HL-60 (cell line): ENCODE results near the gene SCAF11.

Experiments
- DNase-seq, 2 experiments: peaks; one replicate each; pipeline ENCODE4 v3.0.0-alpha.2; 2010 to 2020; ENCODE audit warnings: low read depth in 1 of 2, low spot score in 1 of 2
- H3K27ac ChIP-seq: fragments of 250-450 bp; sonication (Bioruptor Pico); replicated peaks from 2 replicates; pipeline ENCODE4 v1.5.1; 2020; ENCODE audit warnings: mild to moderate bottlenecking, moderate library complexity
- H3K27me3 ChIP-seq: fragments of 250-450 bp; sonication (Bioruptor Pico); 2 replicates; pipeline ENCODE4 v1.5.1; 2021; ENCODE audit warnings: mild to moderate bottlenecking, moderate library complexity; ENCODE audit not compliant: insufficient read depth, poor library complexity, severe bottlenecking
- H3K4me3 ChIP-seq: replicated peaks from 2 replicates; pipeline ENCODE4 v1.5.1; 2011; ENCODE audit warnings: mild to moderate bottlenecking, control low read depth, low read length; ENCODE audit not compliant: insufficient read depth
- GABPA ChIP-seq: IDR thresholded peaks from 2 replicates; pipeline ENCODE4 v1.6.1; 2012; ENCODE audit warnings: low read depth
- POLR2AphosphoS5 ChIP-seq: IDR thresholded peaks from 2 replicates; pipeline ENCODE4 v1.6.1; 2012; ENCODE audit warnings: low read depth
- SPI1 ChIP-seq: IDR thresholded peaks from 2 replicates; pipeline ENCODE4 v1.6.1; 2012; ENCODE audit warnings: low read depth, mild to moderate bottlenecking, borderline replicate concordance
- TF ChIP-seq, protein P1 (sequence below): IDR thresholded peaks from one replicate; pipeline ENCODE4 v1.5.1; 2011; ENCODE audit warnings: low read length, control low read depth, inconsistent platforms; ENCODE audit not compliant: insufficient read depth
- TF ChIP-seq, protein P2 (sequence below): IDR thresholded peaks from 2 replicates; pipeline ENCODE4 v1.6.1; 2012; ENCODE audit warnings: low read depth; ENCODE audit not compliant: insufficient replicate concordance

Gene SCAF11

DNA sequence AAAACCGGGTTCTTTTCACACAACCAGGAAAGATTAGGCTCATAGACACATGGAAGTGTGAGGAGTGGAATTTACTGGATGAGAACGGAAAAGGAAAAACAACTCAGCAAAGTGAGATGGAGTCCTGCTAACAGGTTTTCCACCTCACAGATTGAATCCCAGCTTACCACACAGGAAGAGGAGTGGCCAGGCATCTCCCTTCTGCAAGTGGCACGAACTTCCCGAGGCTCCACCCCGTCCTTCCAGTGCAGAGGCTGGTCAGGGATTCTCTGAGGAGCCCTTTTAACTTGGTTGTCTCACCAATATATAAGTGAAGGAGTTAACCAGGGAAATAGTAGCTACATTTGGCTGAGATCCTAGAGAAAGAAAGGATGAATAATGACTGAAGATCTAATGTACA is 102.8 kb downstream of the SCAF11 start:
- H3K4me3 ChIP-seq = no peak overlapping the region
- TF ChIP-seq, protein P1, sequence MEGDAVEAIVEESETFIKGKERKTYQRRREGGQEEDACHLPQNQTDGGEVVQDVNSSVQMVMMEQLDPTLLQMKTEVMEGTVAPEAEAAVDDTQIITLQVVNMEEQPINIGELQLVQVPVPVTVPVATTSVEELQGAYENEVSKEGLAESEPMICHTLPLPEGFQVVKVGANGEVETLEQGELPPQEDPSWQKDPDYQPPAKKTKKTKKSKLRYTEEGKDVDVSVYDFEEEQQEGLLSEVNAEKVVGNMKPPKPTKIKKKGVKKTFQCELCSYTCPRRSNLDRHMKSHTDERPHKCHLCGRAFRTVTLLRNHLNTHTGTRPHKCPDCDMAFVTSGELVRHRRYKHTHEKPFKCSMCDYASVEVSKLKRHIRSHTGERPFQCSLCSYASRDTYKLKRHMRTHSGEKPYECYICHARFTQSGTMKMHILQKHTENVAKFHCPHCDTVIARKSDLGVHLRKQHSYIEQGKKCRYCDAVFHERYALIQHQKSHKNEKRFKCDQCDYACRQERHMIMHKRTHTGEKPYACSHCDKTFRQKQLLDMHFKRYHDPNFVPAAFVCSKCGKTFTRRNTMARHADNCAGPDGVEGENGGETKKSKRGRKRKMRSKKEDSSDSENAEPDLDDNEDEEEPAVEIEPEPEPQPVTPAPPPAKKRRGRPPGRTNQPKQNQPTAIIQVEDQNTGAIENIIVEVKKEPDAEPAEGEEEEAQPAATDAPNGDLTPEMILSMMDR = no peak
- no peak for TF ChIP-seq SPI1
- TF ChIP-seq, protein P2, sequence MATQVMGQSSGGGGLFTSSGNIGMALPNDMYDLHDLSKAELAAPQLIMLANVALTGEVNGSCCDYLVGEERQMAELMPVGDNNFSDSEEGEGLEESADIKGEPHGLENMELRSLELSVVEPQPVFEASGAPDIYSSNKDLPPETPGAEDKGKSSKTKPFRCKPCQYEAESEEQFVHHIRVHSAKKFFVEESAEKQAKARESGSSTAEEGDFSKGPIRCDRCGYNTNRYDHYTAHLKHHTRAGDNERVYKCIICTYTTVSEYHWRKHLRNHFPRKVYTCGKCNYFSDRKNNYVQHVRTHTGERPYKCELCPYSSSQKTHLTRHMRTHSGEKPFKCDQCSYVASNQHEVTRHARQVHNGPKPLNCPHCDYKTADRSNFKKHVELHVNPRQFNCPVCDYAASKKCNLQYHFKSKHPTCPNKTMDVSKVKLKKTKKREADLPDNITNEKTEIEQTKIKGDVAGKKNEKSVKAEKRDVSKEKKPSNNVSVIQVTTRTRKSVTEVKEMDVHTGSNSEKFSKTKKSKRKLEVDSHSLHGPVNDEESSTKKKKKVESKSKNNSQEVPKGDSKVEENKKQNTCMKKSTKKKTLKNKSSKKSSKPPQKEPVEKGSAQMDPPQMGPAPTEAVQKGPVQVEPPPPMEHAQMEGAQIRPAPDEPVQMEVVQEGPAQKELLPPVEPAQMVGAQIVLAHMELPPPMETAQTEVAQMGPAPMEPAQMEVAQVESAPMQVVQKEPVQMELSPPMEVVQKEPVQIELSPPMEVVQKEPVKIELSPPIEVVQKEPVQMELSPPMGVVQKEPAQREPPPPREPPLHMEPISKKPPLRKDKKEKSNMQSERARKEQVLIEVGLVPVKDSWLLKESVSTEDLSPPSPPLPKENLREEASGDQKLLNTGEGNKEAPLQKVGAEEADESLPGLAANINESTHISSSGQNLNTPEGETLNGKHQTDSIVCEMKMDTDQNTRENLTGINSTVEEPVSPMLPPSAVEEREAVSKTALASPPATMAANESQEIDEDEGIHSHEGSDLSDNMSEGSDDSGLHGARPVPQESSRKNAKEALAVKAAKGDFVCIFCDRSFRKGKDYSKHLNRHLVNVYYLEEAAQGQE = no peak
- no peak for TF ChIP-seq POLR2AphosphoS5
- no peak for TF ChIP-seq GABPA
- no peaks in the 10 kb centered on the region for H3K27me3 ChIP-seq
- DNase-seq = no peak
- no peak overlapping the region for H3K27ac ChIP-seq

DNA sequence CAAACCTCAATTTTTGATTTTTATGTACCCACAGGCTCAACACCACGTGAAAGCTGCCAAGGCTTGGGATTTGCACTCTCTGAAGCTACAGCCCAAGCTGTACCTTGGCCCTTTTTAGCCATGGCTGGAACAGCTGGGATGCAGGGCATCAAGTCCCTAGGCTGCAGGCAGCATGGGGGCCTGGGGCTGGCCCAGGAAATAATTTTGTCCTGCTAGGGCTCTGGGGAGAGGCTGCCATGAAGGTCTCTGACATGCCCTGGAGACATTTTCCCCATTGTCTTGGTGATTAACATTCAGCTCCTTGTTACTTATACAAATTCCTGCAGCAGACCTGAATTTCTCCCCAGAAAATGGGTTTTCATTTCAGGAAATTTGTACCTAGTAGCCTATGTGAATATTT is 103.7 kb downstream of the SCAF11 start:
- no peak for DNase-seq

DNA sequence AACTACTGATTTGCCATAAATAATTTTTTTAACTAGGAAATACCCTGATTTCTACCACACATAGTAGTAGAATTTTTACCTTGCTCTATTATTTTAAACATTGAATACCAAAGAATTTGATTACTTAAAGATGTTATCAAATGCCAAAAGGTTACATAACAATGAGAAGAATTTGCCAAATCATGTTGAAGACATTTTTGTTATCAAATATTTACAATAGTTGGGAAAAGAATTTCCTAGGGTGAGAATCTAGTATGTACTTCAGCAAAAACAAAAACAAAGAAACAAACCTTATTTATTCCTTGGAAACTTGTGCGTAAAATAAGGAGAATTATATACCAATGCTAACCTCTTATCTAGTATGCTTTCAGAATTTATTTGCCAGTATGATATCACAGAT is 107.2 kb downstream of the SCAF11 start:
- no peaks in the 10 kb centered on the region for H3K27me3 ChIP-seq
- TF ChIP-seq, protein P2 = no peak
- TF ChIP-seq, protein P1 = no peak
- TF ChIP-seq SPI1 (no peak), POLR2AphosphoS5 (no peak), GABPA (no peak)
- H3K4me3 ChIP-seq = no peak overlapping the region
- no peak overlapping the region for H3K27ac ChIP-seq
- DNase-seq = no peak

More for the DNA sequence above, 103.7 kb downstream of the SCAF11 start:
- Histone ChIP-seq H3K4me3 (no peak overlapping the region), H3K27me3 (no peaks in the 10 kb centered on the region), H3K27ac (no peak overlapping the region)
- TF ChIP-seq SPI1 = no peak
- TF ChIP-seq, protein P1 = no peak
- no peak for TF ChIP-seq GABPA
- TF ChIP-seq, protein P2 = no peak
- TF ChIP-seq POLR2AphosphoS5 = no peak
